SK-N-MC (cell line): Measurements from ENCODE around the gene TKT.

ENCODE experiments used
- DNase-seq: peaks from one replicate; pipeline ENCODE4 v3.0.0-alpha.2; 2011; ENCODE audit warnings: low read depth, low spot score
- H3K27ac ChIP-seq: fragments of 200-600 bp; sonication (generic); 2 replicates; pipeline ENCODE4 v1.5.1; 2016; ENCODE audit warnings: mixed run types
- H3K36me3 ChIP-seq: fragments of 200-600 bp; sonication (generic); 2 replicates; pipeline ENCODE4 v1.6.1; 2017; ENCODE audit warnings: antibody characterized with exemption, low read length, mixed read lengths; ENCODE audit not compliant: insufficient read depth
- H3K4me3 ChIP-seq: fragments of 200-600 bp; sonication (generic); 2 replicates; pipeline ENCODE4 v1.5.1; 2016
- H3K9ac ChIP-seq: fragments of 200-600 bp; sonication (generic); 2 replicates; pipeline ENCODE4 v1.8.0; 2017; ENCODE audit warnings: mixed run types, mixed read lengths; ENCODE audit not compliant: insufficient read length
- H3K9me3 ChIP-seq: fragments of 200-600 bp; sonication (generic); 2 replicates; pipeline ENCODE4 v1.6.1; 2017; ENCODE audit warnings: low read depth, mild to moderate bottlenecking, antibody characterized with exemption, low read length, moderate library complexity, mixed read lengths
- EZH2 ChIP-seq: fragments of 200-600 bp; sonication (generic); IDR thresholded peaks from one replicate; pipeline ENCODE4 v1.6.1; 2017; ENCODE audit warnings: antibody characterized with exemption
- FOXP2 ChIP-seq: optimal IDR thresholded peaks from 2 replicates; pipeline ENCODE3; 2011; ENCODE audit warnings: mild to moderate bottlenecking, moderate library complexity; ENCODE audit not compliant: insufficient read depth; ENCODE audit errors: extremely low read length, control extremely low read depth
- POLR2AphosphoS5 ChIP-seq: IDR thresholded peaks from 2 replicates; pipeline ENCODE4 v1.6.1; 2012; ENCODE audit warnings: mild to moderate bottlenecking, low read depth, low read length, borderline replicate concordance

The TKT gene

GRCh38 chr3:53267766-53268165 is 11.9 kb upstream of the TKT start:
- Histone ChIP-seq H3K9ac (no peak overlapping the region), H3K4me3 (no peak overlapping the region), H3K27ac (no peak overlapping the region), H3K36me3 (no peaks in the 10 kb centered on the region), H3K9me3 (no peaks in the 10 kb centered on the region)
- DNase-seq: no peak
- no peak for TF ChIP-seq FOXP2
- no peak for TF ChIP-seq EZH2
- TF ChIP-seq POLR2AphosphoS5: no peak

- no peak for DNase-seq
- H3K36me3 ChIP-seq: no peaks in the 10 kb centered on the region
- H3K27ac ChIP-seq: no peak overlapping the region
- H3K4me3 ChIP-seq: no peak overlapping the region
- H3K9me3 ChIP-seq: no peaks in the 10 kb centered on the region
- TF ChIP-seq EZH2 (no peak), POLR2AphosphoS5 (no peak), FOXP2 (no peak)
- H3K9ac ChIP-seq: no peak overlapping the region
Measured at GRCh38 chr3:53264718-53265117, 8.9 kb upstream of the TKT start.

- DNase-seq: no peak
- no peak for TF ChIP-seq FOXP2
- TF ChIP-seq POLR2AphosphoS5: no peak
- no peak for TF ChIP-seq EZH2
- Histone ChIP-seq H3K27ac (no peak overlapping the region), H3K9ac (no peak overlapping the region), H3K9me3 (no peaks in the 10 kb centered on the region), H3K36me3 (no peaks in the 10 kb centered on the region), H3K4me3 (no peak overlapping the region)
Measured at GRCh38 chr3:53263907-53264306, 8.1 kb upstream of the TKT start.

- no peak overlapping the region for H3K27ac ChIP-seq
- H3K9ac ChIP-seq: no peak overlapping the region
- H3K36me3 ChIP-seq: no peaks in the 10 kb centered on the region
- TF ChIP-seq EZH2 (no peak), FOXP2 (no peak), POLR2AphosphoS5 (no peak)
- no peak overlapping the region for H3K4me3 ChIP-seq
- H3K9me3 ChIP-seq: no peaks in the 10 kb centered on the region
- DNase-seq: no peak
Measured at GRCh38 chr3:53261712-53262111, 5.9 kb upstream of the TKT start.

GRCh38 chr3:53260286-53260785 is 4.5 kb upstream of the TKT start:
- H3K27ac ChIP-seq: no peak overlapping the region

GRCh38 chr3:53259427-53260259 is 3.8 kb upstream of the TKT start:
- H3K27ac ChIP-seq: no peak overlapping the region
- TF ChIP-seq POLR2AphosphoS5: no peak
- TF ChIP-seq EZH2: no peak
- no peak for TF ChIP-seq FOXP2

More at GRCh38 chr3:53260286-53260785, 4.5 kb upstream of the TKT start:
- H3K36me3 ChIP-seq: no peaks in the 10 kb centered on the region
- no peak for DNase-seq
- H3K9me3 ChIP-seq: no peaks in the 10 kb centered on the region
- H3K9ac ChIP-seq: no peak overlapping the region
- TF ChIP-seq POLR2AphosphoS5 (no peak), FOXP2 (no peak), EZH2 (no peak)
- H3K4me3 ChIP-seq: no peak overlapping the region

GRCh38 chr3:53258600-53259426 is 3.0 kb upstream of the TKT start:
- no peak overlapping the region for H3K27ac ChIP-seq
- H3K4me3 ChIP-seq: no peak overlapping the region
- no peak overlapping the region for H3K9ac ChIP-seq
- no peak for TF ChIP-seq EZH2
- TF ChIP-seq POLR2AphosphoS5: no peak
- no peak for TF ChIP-seq FOXP2
- no peaks in the 10 kb centered on the region for H3K9me3 ChIP-seq
- no peak for DNase-seq
- H3K36me3 ChIP-seq: no peaks in the 10 kb centered on the region

More at GRCh38 chr3:53259427-53260259, 3.8 kb upstream of the TKT start:
- H3K36me3 ChIP-seq: no peaks in the 10 kb centered on the region
- no peak for DNase-seq
- no peaks in the 10 kb centered on the region for H3K9me3 ChIP-seq
- no peak overlapping the region for H3K9ac ChIP-seq
- no peak overlapping the region for H3K4me3 ChIP-seq

- Histone ChIP-seq H3K36me3 (no peaks in the 10 kb centered on the region), H3K9me3 (no peaks in the 10 kb centered on the region), H3K27ac (no peak overlapping the region), H3K9ac (no peak overlapping the region), H3K4me3 (no peak overlapping the region)
- DNase-seq: no peak
- TF ChIP-seq FOXP2: no peak
- TF ChIP-seq EZH2: no peak
- TF ChIP-seq POLR2AphosphoS5: no peak
Measured at GRCh38 chr3:53257465-53257864, 1.6 kb upstream of the TKT start.
